GM23338 (cell line): ENCODE measurements around the gene FILIP1L. TPM values are rescaled to one million over a fixed set of nuclear protein-coding genes. Genes with fewer than 3 reads are reported as not detected.

Experiments used
- ATAC-seq: fragments of 200-7000 bp; cut with Tn5 transposase; 3 replicates; pipeline ENCODE4 v1.9.1; 2020
- DNase-seq: peaks from one replicate; pipeline ENCODE4 v3.0.0-alpha.2; 2015; ENCODE audit warnings: low spot score
- H2AFZ ChIP-seq: fragments of 200-600 bp; sonication (generic); 2 replicates; pipeline ENCODE4 v1.8.0; 2016; ENCODE audit warnings: antibody characterized with exemption, mild to moderate bottlenecking, moderate library complexity
- H3F3A ChIP-seq: fragments of 200-600 bp; sonication (generic); replicated peaks from 2 replicates; pipeline ENCODE4 v1.8.0; 2017; ENCODE audit warnings: antibody characterized with exemption, mixed run types, low read depth
- H3K27ac ChIP-seq: fragments of 200-600 bp; sonication (generic); 2 replicates; pipeline ENCODE4 v1.6.1; 2016; ENCODE audit warnings: low read depth
- H3K27me3 ChIP-seq: fragments of 200-600 bp; sonication (generic); 2 replicates; pipeline ENCODE4 v1.8.0; 2016; ENCODE audit warnings: mild to moderate bottlenecking, mixed run types, moderate library complexity; ENCODE audit not compliant: insufficient read depth
- H3K36me3 ChIP-seq: fragments of 200-600 bp; sonication (generic); 2 replicates; pipeline ENCODE4 v1.8.0; 2016; ENCODE audit warnings: mild to moderate bottlenecking; ENCODE audit not compliant: insufficient read depth
- H3K4me1 ChIP-seq: fragments of 200-600 bp; sonication (generic); 2 replicates; pipeline ENCODE4 v1.8.0; 2016; ENCODE audit warnings: mild to moderate bottlenecking, moderate library complexity; ENCODE audit not compliant: insufficient read depth
- H3K4me2 ChIP-seq: fragments of 200-600 bp; sonication (generic); 2 replicates; pipeline ENCODE4 v1.7.1; 2017; ENCODE audit warnings: mixed run types
- H3K4me3 ChIP-seq: fragments of 200-600 bp; sonication (generic); 2 replicates; pipeline ENCODE4 v1.6.1; 2016; ENCODE audit warnings: mixed run types
- H3K79me2 ChIP-seq: fragments of 200-600 bp; sonication (generic); replicated peaks from 2 replicates; pipeline ENCODE4 v1.8.0; 2017; ENCODE audit warnings: mild to moderate bottlenecking; ENCODE audit not compliant: insufficient read depth
- H3K9me2 ChIP-seq: fragments of 200-600 bp; sonication (generic); 2 replicates; pipeline ENCODE4 v1.8.0; 2017; ENCODE audit not compliant: insufficient read depth
- H4K20me1 ChIP-seq: fragments of 200-600 bp; sonication (generic); replicated peaks from 2 replicates; pipeline ENCODE4 v1.8.0; 2017; ENCODE audit warnings: mild to moderate bottlenecking; ENCODE audit not compliant: insufficient read depth
- H3K27ac Mint-ChIP-seq: 2 replicates; pipeline ENCODE4 v1.8.0; 2020; ENCODE audit warnings: inconsistent platforms, mild to moderate bottlenecking, moderate library complexity, mixed read lengths
- H3K27me3 Mint-ChIP-seq: 3 replicates; pipeline ENCODE4 v1.8.0; 2022; ENCODE audit warnings: low read depth, mild to moderate bottlenecking, moderate library complexity, mixed read lengths, inconsistent platforms; ENCODE audit not compliant: insufficient read depth, poor library complexity
- H3K36me3 Mint-ChIP-seq: 3 replicates; pipeline ENCODE4 v1.8.0; 2021; ENCODE audit warnings: low read depth, mild to moderate bottlenecking, inconsistent platforms, moderate library complexity, mixed read lengths
- H3K4me1 Mint-ChIP-seq: 3 replicates; pipeline ENCODE4 v1.8.0; 2020; ENCODE audit warnings: mild to moderate bottlenecking, inconsistent platforms, mixed read lengths
- H3K4me3 Mint-ChIP-seq: 3 replicates; pipeline ENCODE4 v1.8.0; 2021; ENCODE audit warnings: moderate library complexity, mild to moderate bottlenecking, inconsistent platforms, mixed read lengths
- H3K9me3 Mint-ChIP-seq: 3 replicates; pipeline ENCODE4 v1.8.0; 2020; ENCODE audit warnings: moderate library complexity, mild to moderate bottlenecking, inconsistent platforms, mixed read lengths
- CREB1 ChIP-seq: fragments of 250-450 bp; sonication (Bioruptor Pico); IDR thresholded peaks from 2 replicates; pipeline ENCODE4 v1.5.0; 2020; ENCODE audit warnings: low read depth, mild to moderate bottlenecking, moderate library complexity
- CTCF ChIP-seq, 2 experiments: fragments of 200-600 bp in 1 of 2; sonication (generic) in 1 of 2; conservative IDR thresholded peaks; 2 replicates each; pipeline versions ENCODE4 v1.5.1 to v1.6.1; 2016 to 2017; ENCODE audit warnings: antibody characterized with exemption in 2 of 2, low read depth in 2 of 2, mild to moderate bottlenecking in 2 of 2, moderate library complexity in 1 of 2
- ETS1 ChIP-seq: IDR thresholded peaks from 2 replicates; pipeline ENCODE4 v1.6.1; 2016; ENCODE audit warnings: antibody characterized with exemption
- JUNB ChIP-seq: IDR thresholded peaks from one replicate; pipeline ENCODE4 v1.6.1; 2016; ENCODE audit warnings: antibody characterized with exemption; ENCODE audit not compliant: unreplicated experiment
- NANOG ChIP-seq: IDR thresholded peaks from 2 replicates; pipeline ENCODE4 v1.6.1; 2016; ENCODE audit warnings: antibody characterized with exemption, borderline replicate concordance
- POLR2AphosphoS5 ChIP-seq: IDR thresholded peaks from 2 replicates; pipeline ENCODE4 v1.6.1; 2016; ENCODE audit warnings: antibody characterized with exemption, low read depth
- STAT1 ChIP-seq: IDR thresholded peaks from one replicate; pipeline ENCODE4 v1.6.1; 2016; ENCODE audit warnings: antibody characterized with exemption; ENCODE audit not compliant: unreplicated experiment
- ZNF114 ChIP-seq: fragments of 250-450 bp; sonication (Bioruptor Pico); IDR thresholded peaks from 2 replicates; pipeline ENCODE4 v1.5.0; 2020; ENCODE audit warnings: mild to moderate bottlenecking, moderate library complexity
- ZNF462 ChIP-seq: fragments of 250-450 bp; sonication (Bioruptor Pico); IDR thresholded peaks from 2 replicates; pipeline ENCODE4 v1.5.0; 2020; ENCODE audit warnings: mild to moderate bottlenecking, moderate library complexity
- polyA plus RNA-seq: library from polyadenylated mRNA; unstranded; fragments of >200 nt; fragmentation: Nextera tagmentation; extraction: Ambion mirVana; gene quantifications from 2 replicates; pipeline ENCODE4 v1.2.1, GENCODE V29; 2016
- total RNA-seq: library from RNA; depleted of rRNA; stranded (reverse); fragments of >200 nt; shearing (Covaris generic); gene quantifications from 2 replicates; pipeline ENCODE4 v1.2.3, GENCODE V29; 2014

FILIP1L gene
- total and polyA plus RNA-seq, 2 experiments from 2014 or later, result 1.6 TPM; not detected in 1

GRCh38 chr3:99915906-99916432 is 198.3 kb downstream of the FILIP1L start (continued):
- no peak for TF ChIP-seq CREB1 (CRISPR knock-in tag)
- no peak for TF ChIP-seq NANOG
- no peak for TF ChIP-seq CTCF (conservative IDR thresholded peaks at IDR 0.05; ENCODE audit: low read depth in 2 of 2)

- Histone ChIP-seq H3K9me2 (no peaks in the 10 kb centered on the region), H3K36me3 (no peaks in the 10 kb centered on the region), H3K27ac (no peak overlapping the region), H3K4me2 (no peak overlapping the region), H3K79me2 (peaks cover 5% of the 10 kb centered on the region; the same call in 1 of the 2 replicates), H3K27me3 (no peaks in the 10 kb centered on the region), H2AFZ (no peak overlapping the region), H3K4me1 (peaks cover 22% of the 10 kb centered on the region), H4K20me1 (no peaks in the 10 kb centered on the region; the same call in 1 of the 2 replicates), H3F3A (no peaks in the 10 kb centered on the region), H3K4me3 (no peak overlapping the region)
- Mint-ChIP-seq H3K9me3 (no peaks in the 10 kb centered on the region), H3K4me3 (no peak overlapping the region), H3K36me3 (no peaks in the 10 kb centered on the region), H3K27me3 (no peaks in the 10 kb centered on the region), H3K4me1 (peaks cover 44% of the 10 kb centered on the region), H3K27ac (no peak overlapping the region)
- DNase-seq (no peak), ATAC-seq (no peak)
- TF ChIP-seq JUNB (no peak), ZNF462 (CRISPR knock-in tag) (no peak), ETS1 (no peak), CTCF (conservative IDR thresholded peaks at IDR 0.05; ENCODE audit: low read depth in 2 of 2) (no peak), ZNF114 (no peak), STAT1 (no peak), CREB1 (CRISPR knock-in tag) (no peak), POLR2AphosphoS5 (no peak), NANOG (no peak)
Measured at GRCh38 chr3:99911433-99911832, 202.9 kb downstream of the FILIP1L start.
